H1 (cell line): ENCODE data around the gene MOSMO. TPM values are rescaled to one million over a fixed set of nuclear protein-coding genes. Genes with fewer than 3 reads are reported as not detected.

ENCODE experiments used
- CTCF ChIA-PET: fragments of 300-600 bp; sonication (Branson Sonifier 250); formaldehyde crosslinking; loops from one replicate; lab custom pipeline; 2021; ENCODE audit not compliant: partially characterized antibody; lab: Charles Lee
- POLR2A ChIA-PET: fragments of 300-600 bp; sonication (Branson Sonifier 250); formaldehyde crosslinking; loops from one replicate; lab custom pipeline; 2021; ENCODE audit warnings: inconsistent platforms; ENCODE audit not compliant: partially characterized antibody; lab: Charles Lee
- DNase-seq, 2 experiments: peaks; one replicate each; pipeline versions ENCODE4 v3.0.0 to v3.0.0-alpha.2; 2010 to 2022; ENCODE audit warnings: low spot score in 2 of 2, low read depth in 1 of 2, mixed read lengths in 1 of 2
- FAIRE-seq: peaks from 2 replicates; lab custom pipeline; 2011; peaks lifted over from hg19 to GRCh38; lab: Jason Lieb, UNC
- H2AFZ ChIP-seq: 2 replicates; pipeline ENCODE4 v1.8.1; 2012; ENCODE audit warnings: low read length, inconsistent platforms
- H2AK5ac ChIP-seq: 2 replicates; pipeline ENCODE4 v1.6.1; 2013; ENCODE audit warnings: low read depth, low read length
- H2BK120ac ChIP-seq: replicated peaks from 2 replicates; pipeline ENCODE3; 2013; ENCODE audit warnings: low read depth, low read length, inconsistent platforms
- H2BK12ac ChIP-seq: 2 replicates; pipeline ENCODE4 v1.6.1; 2013; ENCODE audit warnings: low read depth, low read length
- H2BK15ac ChIP-seq: 2 replicates; pipeline ENCODE4 v1.6.1; 2013; ENCODE audit warnings: low read length
- H2BK20ac ChIP-seq: 2 replicates; pipeline ENCODE4 v1.6.1; 2013; ENCODE audit warnings: low read length
- H2BK5ac ChIP-seq: 2 replicates; pipeline ENCODE4 v1.6.1; 2013; ENCODE audit warnings: low read depth, low read length
- H3K14ac ChIP-seq: 2 replicates; pipeline ENCODE4 v1.6.1; 2013; ENCODE audit warnings: inconsistent platforms; ENCODE audit not compliant: insufficient read length
- H3K18ac ChIP-seq: 2 replicates; pipeline ENCODE4 v1.6.1; 2013; ENCODE audit warnings: low read length; ENCODE audit errors: extremely low read depth
- H3K23ac ChIP-seq: 2 replicates; pipeline ENCODE4 v1.6.1; 2013; ENCODE audit warnings: inconsistent platforms; ENCODE audit not compliant: insufficient read length
- H3K23me2 ChIP-seq: 2 replicates; pipeline ENCODE4 v1.6.1; 2013; ENCODE audit warnings: low read depth, low read length
- H3K27ac ChIP-seq: 2 replicates; pipeline ENCODE4 v1.6.1; 2011; ENCODE audit warnings: low read depth, low read length, inconsistent platforms
- H3K27me3 ChIP-seq, 4 experiments: replicated peaks in 1 of 4; 1 replicate in 1 of 4; 2 replicates in 3 of 4; pipeline versions ENCODE4 v1.6.1 to v1.8.1; 2011 to 2013; ENCODE audit warnings: low read length in 3 of 4, mild to moderate bottlenecking in 3 of 4, inconsistent platforms in 2 of 4, mixed read lengths in 2 of 4, moderate library complexity in 1 of 4; ENCODE audit not compliant: control insufficient read depth in 3 of 4, insufficient read depth in 3 of 4; ENCODE audit errors: extremely low read depth in 1 of 4
- H3K36me3 ChIP-seq, 4 experiments: 2 replicates each; pipeline versions ENCODE4 v1.6.1 to v1.8.1; 2011 to 2013; ENCODE audit warnings: mild to moderate bottlenecking in 4 of 4, low read length in 3 of 4, moderate library complexity in 2 of 4, control low read depth in 1 of 4, inconsistent platforms in 1 of 4; ENCODE audit not compliant: insufficient read depth in 4 of 4, control insufficient read depth in 2 of 4
- H3K4ac ChIP-seq: replicated peaks from 2 replicates; pipeline ENCODE3; 2013; ENCODE audit warnings: low read length, low read depth, mixed read lengths, inconsistent platforms; ENCODE audit not compliant: insufficient read length
- H3K4me1 ChIP-seq, 4 experiments: replicated peaks in 1 of 4; 1 replicate in 1 of 4; 2 replicates in 3 of 4; pipeline versions ENCODE4 v1.6.1 to v1.8.1; 2011 to 2013; ENCODE audit warnings: low read length in 3 of 4, inconsistent platforms in 2 of 4, mixed read lengths in 1 of 4; ENCODE audit not compliant: insufficient read depth in 4 of 4, control insufficient read depth in 3 of 4
- H3K4me2 ChIP-seq, 2 experiments: 2 replicates each; pipeline versions ENCODE4 v1.6.1 to v1.8.1; 2011 to 2013; ENCODE audit warnings: low read depth in 2 of 2, low read length in 2 of 2, control low read depth in 1 of 2, inconsistent platforms in 1 of 2, mild to moderate bottlenecking in 1 of 2; ENCODE audit not compliant: insufficient read depth in 1 of 2
- H3K4me3 ChIP-seq, 4 experiments: fragments of 200-600, 300-600 bp in 1 of 4; sonication (generic), shearing (Covaris generic), sonication (Bioruptor Twin) in 1 of 4; 2 replicates each; pipeline versions ENCODE4 v1.5.1 to v1.8.1; 2011 to 2016; ENCODE audit warnings: low read length in 4 of 4, low read depth in 3 of 4, control low read depth in 2 of 4, inconsistent platforms in 2 of 4, mild to moderate bottlenecking in 2 of 4, mixed read lengths in 1 of 4, moderate library complexity in 1 of 4; ENCODE audit not compliant: insufficient read depth in 2 of 4; ENCODE audit errors: extremely low read depth in 1 of 4
- H3K56ac ChIP-seq: replicated peaks from 2 replicates; pipeline ENCODE3; 2013; ENCODE audit warnings: low read depth, mild to moderate bottlenecking, mixed read lengths, low read length, inconsistent platforms; ENCODE audit not compliant: insufficient read length
- H3K79me1 ChIP-seq: 2 replicates; pipeline ENCODE4 v1.6.1; 2013; ENCODE audit warnings: low read depth, low read length, control low read depth
- H3K79me2 ChIP-seq, 2 experiments: 2 replicates each; pipeline versions ENCODE4 v1.6.1 to v1.8.1; 2012 to 2013; ENCODE audit warnings: low read length in 2 of 2, mild to moderate bottlenecking in 2 of 2, inconsistent platforms in 1 of 2; ENCODE audit not compliant: insufficient read depth in 2 of 2, control insufficient read depth in 1 of 2
- H3K9ac ChIP-seq, 4 experiments: replicated peaks in 1 of 4; 1 replicate in 1 of 4; 2 replicates in 3 of 4; pipeline versions ENCODE4 v1.6.1 to v1.8.1; 2011 to 2013; ENCODE audit warnings: low read depth in 3 of 4, low read length in 3 of 4, control low read depth in 2 of 4, mild to moderate bottlenecking in 2 of 4, moderate library complexity in 2 of 4, inconsistent platforms in 1 of 4; ENCODE audit errors: extremely low read depth in 1 of 4
- H3K9me3 ChIP-seq, 2 experiments: 2 replicates each; pipeline versions ENCODE4 v1.6.1 to v1.8.1; 2012 to 2013; ENCODE audit warnings: mild to moderate bottlenecking in 2 of 2, moderate library complexity in 2 of 2, control low read depth in 1 of 2, inconsistent platforms in 1 of 2, low read depth in 1 of 2, low read length in 1 of 2, mixed read lengths in 1 of 2; ENCODE audit not compliant: insufficient read depth in 2 of 2
- H4K20me1 ChIP-seq, 2 experiments: replicated peaks in 1 of 2; 2 replicates each; pipeline versions ENCODE3 to v1.8.1; 2011 to 2013; ENCODE audit warnings: inconsistent platforms in 2 of 2, low read length in 2 of 2, mild to moderate bottlenecking in 1 of 2; ENCODE audit not compliant: insufficient read depth in 2 of 2, control insufficient read depth in 1 of 2
- H4K5ac ChIP-seq: 2 replicates; pipeline ENCODE4 v1.6.1; 2013; ENCODE audit warnings: low read length, low read depth, mixed read lengths, inconsistent platforms; ENCODE audit not compliant: insufficient read length
- H4K8ac ChIP-seq: 2 replicates; pipeline ENCODE4 v1.8.0; 2013; ENCODE audit warnings: mild to moderate bottlenecking, moderate library complexity, low read length, inconsistent platforms; ENCODE audit not compliant: insufficient read depth; ENCODE audit errors: extremely low read depth
- H4K91ac ChIP-seq: replicated peaks from 2 replicates; pipeline ENCODE3; 2013; ENCODE audit warnings: low read length, mixed read lengths, inconsistent platforms; ENCODE audit not compliant: insufficient read length
- BCL11A ChIP-seq, 2 experiments: IDR thresholded peaks; one replicate each; pipeline ENCODE4 v1.6.1; 2011; ENCODE audit warnings: low read depth in 2 of 2, low read length in 2 of 2, mild to moderate bottlenecking in 2 of 2
- BRCA1 ChIP-seq: IDR thresholded peaks from 2 replicates; pipeline ENCODE4 v1.6.1; 2012; ENCODE audit warnings: low read depth, low read length, improper control_type of control experiment
- HDAC6 ChIP-seq: IDR thresholded peaks from one replicate; pipeline ENCODE4 v1.7.1; 2012; ENCODE audit warnings: low read depth, mild to moderate bottlenecking, inconsistent platforms, low read length, moderate library complexity
- KDM5A ChIP-seq: fragments of 200-600 bp; IDR thresholded peaks from 2 replicates; pipeline ENCODE4 v1.7.1; 2012; ENCODE audit warnings: mild to moderate bottlenecking, low read length, inconsistent platforms, mixed read lengths
- NANOG ChIP-seq: IDR thresholded peaks from 2 replicates; pipeline ENCODE4 v1.6.1; 2011; ENCODE audit warnings: low read length, low read depth, mild to moderate bottlenecking, inconsistent platforms; ENCODE audit not compliant: insufficient read depth, poor library complexity, severe bottlenecking
- NRF1 ChIP-seq: IDR thresholded peaks from 2 replicates; pipeline ENCODE4 v1.6.1; 2011; ENCODE audit warnings: mild to moderate bottlenecking, low read depth, low read length, improper control_type of control experiment
- RBBP5 ChIP-seq: IDR thresholded peaks from 2 replicates; pipeline ENCODE4 v1.7.1; 2012; ENCODE audit warnings: low read depth, mild to moderate bottlenecking, inconsistent platforms, low read length, moderate library complexity, borderline replicate concordance
- SIRT6 ChIP-seq: IDR thresholded peaks from one replicate; pipeline ENCODE4 v1.7.1; 2012; ENCODE audit warnings: low read length, inconsistent platforms
- YY1 ChIP-seq: IDR thresholded peaks from 2 replicates; pipeline ENCODE4 v1.6.1; 2011; ENCODE audit warnings: low read depth, mild to moderate bottlenecking, low read length
- WGBS, 2 experiments: shearing (Covaris generic) in 1 of 2; methylation state at CpG; one replicate each; pipeline versions ENCODE4 v1.1.6 to v1.1.7; 2013 to 2015; ENCODE audit warnings: low lambda C conversion rate in 2 of 2, mixed read lengths in 2 of 2, inconsistent platforms in 1 of 2, low coverage in 1 of 2, missing lambda C conversion rate in 1 of 2; ENCODE audit not compliant: insufficient replicate concordance in 2 of 2, insufficient coverage in 1 of 2, insufficient read length in 1 of 2; ENCODE audit errors: extremely low coverage in 1 of 2, missing lambda C conversion rate in 1 of 2; 5-methylcytosine and 5-hydroxymethylcytosine counted together
- polyA plus RNA-seq, 7 experiments: library from polyadenylated mRNA; depleted of rRNA in 3 of 7; stranded (reverse) in 5 of 7; unstranded in 2 of 7; fragments of >200 nt in 5 of 7; fragments of 200-250 nt in 2 of 7; gene quantifications; 1 replicate in 5 of 7; 2 replicates in 1 of 7; 4 replicates in 1 of 7; pipeline versions ENCODE4 v1.2.1 to v1.2.3, GENCODE V29; 2011 to 2013; ENCODE audit warnings: missing spikeins in 2 of 7, mixed read lengths in 2 of 7
- total RNA-seq: library from RNA; stranded (reverse); fragmentation: NEBNext Ultra II Directional; extraction: Animal tissue kit (Norgen Biotek cat#: 25700); gene quantifications from 2 replicates; pipeline ENCODE4 v1.2.1, GENCODE V29; 2021
- TF ChIP-seq, protein P1 (sequence below): IDR thresholded peaks from 2 replicates; pipeline ENCODE4 v1.6.1; 2012; ENCODE audit warnings: inconsistent platforms

Gene MOSMO
- total and polyA plus RNA-seq, 2 of the 8 experiments (the other 6 are each of a cell fraction or from before 2014, with no cell fraction given): 8.6 to 14.8 TPM

DNA sequence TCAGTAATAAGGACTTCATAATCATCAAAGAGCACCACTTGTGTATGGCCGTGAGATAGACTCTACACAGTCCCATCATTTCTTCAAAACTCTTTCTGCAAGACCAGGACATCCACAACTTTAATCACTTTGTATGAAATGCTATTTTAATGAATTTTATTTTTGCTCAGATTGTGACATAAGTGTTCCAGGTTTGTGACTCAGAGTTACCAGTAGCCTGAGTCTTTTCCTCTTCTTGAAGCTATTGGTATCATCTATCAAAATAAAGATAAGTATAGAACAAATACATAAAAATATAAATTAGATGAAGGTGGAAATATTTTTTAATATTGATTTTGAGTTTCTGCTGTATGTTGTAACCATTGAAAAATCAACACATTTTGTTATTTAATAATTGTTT is 67.9 kb downstream of the MOSMO start:
- H4K20me1 ChIP-seq: peaks cover 0 to 2% of the 10 kb centered on the region in 2 experiments
- H4K91ac ChIP-seq: no peak overlapping the region
- H3K9me3 ChIP-seq: no peaks in the 10 kb centered on the region
- no peak overlapping the region for H3K18ac ChIP-seq
- H2BK5ac ChIP-seq: no peak overlapping the region
- no peaks in the 10 kb centered on the region for H3K36me3 ChIP-seq
- peaks cover 0 to 5% of the 10 kb centered on the region in 2 experiments; a peak in 1 of 4 replicates for H3K79me2 ChIP-seq
- H3K23me2 ChIP-seq: no peaks in the 10 kb centered on the region
- no peak overlapping the region for H3K4me3 ChIP-seq
- H4K8ac ChIP-seq: no peak overlapping the region
- no peak overlapping the region for H3K4me2 ChIP-seq
- H2BK15ac ChIP-seq: no peak overlapping the region
- no peak overlapping the region for H2AK5ac ChIP-seq
- no peaks in the 10 kb centered on the region for H3K79me1 ChIP-seq
- H3K14ac ChIP-seq: no peak overlapping the region
- no peak overlapping the region for H3K9ac ChIP-seq
- DNase-seq: no peak
- no peak overlapping the region for H3K4ac ChIP-seq
- no peak overlapping the region for H2AFZ ChIP-seq
- H3K27me3 ChIP-seq: no peaks in the 10 kb centered on the region
- POLR2A ChIA-PET: interaction anchor here (1.0 kb wide), 1 partner anchor 65 kb away, joined by 3 read pairs; no protein-coding TSS in a partner anchor
- no peak for FAIRE-seq
- H3K56ac ChIP-seq: no peak overlapping the region
- no peak overlapping the region for H2BK120ac ChIP-seq
- WGBS, 2 experiments: 81% methylated on average over 1 of the region's 1 CpG; no CpG with 5 or more reads in 1 of the 2 experiments
- no peak overlapping the region for H2BK12ac ChIP-seq
- H3K23ac ChIP-seq: no peak overlapping the region
- H3K27ac ChIP-seq: no peak overlapping the region
- CTCF ChIA-PET: interaction anchor here (0.6 to 6.0 kb wide), 7 partner anchors 10 to 114 kb away, joined by 3 to 247 read pairs (median 38); partner anchors contain the start of genes MOSMO, PDZD9 and VWA3A
- no peak overlapping the region for H2BK20ac ChIP-seq
- TF ChIP-seq BCL11A (IDR thresholded peaks at IDR 0.05; ENCODE audit: low read depth in 2 of 2, low read length in 2 of 2): no peak
- no peak for TF ChIP-seq KDM5A
- TF ChIP-seq HDAC6: no peak
- TF ChIP-seq YY1: no peak
- TF ChIP-seq RBBP5: no peak
- no peak for TF ChIP-seq BRCA1
- TF ChIP-seq, protein P1, sequence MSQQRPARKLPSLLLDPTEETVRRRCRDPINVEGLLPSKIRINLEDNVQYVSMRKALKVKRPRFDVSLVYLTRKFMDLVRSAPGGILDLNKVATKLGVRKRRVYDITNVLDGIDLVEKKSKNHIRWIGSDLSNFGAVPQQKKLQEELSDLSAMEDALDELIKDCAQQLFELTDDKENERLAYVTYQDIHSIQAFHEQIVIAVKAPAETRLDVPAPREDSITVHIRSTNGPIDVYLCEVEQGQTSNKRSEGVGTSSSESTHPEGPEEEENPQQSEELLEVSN: no peak
- TF ChIP-seq SIRT6: no peak
- TF ChIP-seq NANOG: no peak
- TF ChIP-seq NRF1: no peak
- H4K5ac ChIP-seq: no peak overlapping the region
- no peaks in the 10 kb centered on the region for H3K4me1 ChIP-seq
